CD4-positive, alpha-beta T cell treated with Interleukin-17A for 1 hour (primary cell): Measurements from ENCODE around the gene KIF2A.

Source experiments
- DNase-seq: peaks from one replicate; pipeline ENCODE4 v3.0.0-alpha.2; 2020

The KIF2A gene

DNA sequence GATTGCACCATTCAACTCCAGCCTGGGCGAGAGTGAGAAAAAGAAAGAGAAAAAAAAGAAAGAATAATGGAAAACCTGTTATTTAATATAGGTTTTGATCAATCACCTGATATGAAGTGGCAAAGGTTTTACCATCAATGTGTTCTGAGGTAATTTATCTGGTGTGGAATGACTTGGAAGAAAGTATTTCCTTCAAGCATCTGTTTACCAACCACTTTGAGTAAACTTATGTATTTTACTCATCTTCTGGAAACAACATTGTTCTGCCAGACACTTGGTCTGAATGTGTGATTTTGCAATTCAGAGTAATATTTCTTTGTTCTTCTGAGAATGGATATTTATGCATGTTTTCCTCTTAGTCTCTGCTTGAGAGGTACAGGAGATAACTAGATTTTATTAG lies 24.3 kb downstream of the KIF2A start:
- DNase-seq = no peak

DNA sequence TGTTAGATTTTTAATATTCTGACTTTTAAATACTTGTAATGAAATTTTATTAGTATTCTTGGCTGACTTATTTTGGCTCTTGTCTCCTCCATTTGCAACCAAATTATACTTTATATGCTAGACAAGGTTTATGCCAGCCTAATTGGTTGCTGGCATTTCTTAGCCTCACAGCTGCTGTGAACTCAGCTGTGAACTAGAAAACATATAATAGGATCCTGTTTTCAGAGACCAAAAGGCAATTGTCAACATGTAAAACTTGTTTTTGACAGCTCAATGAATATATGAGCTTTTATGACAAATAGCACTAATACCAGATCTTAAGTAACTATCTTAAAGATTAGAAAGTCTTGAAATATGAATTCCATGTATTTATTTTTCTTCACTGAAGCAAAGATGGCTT lies 25.9 kb downstream of the KIF2A start:
- DNase-seq = no peak

DNA sequence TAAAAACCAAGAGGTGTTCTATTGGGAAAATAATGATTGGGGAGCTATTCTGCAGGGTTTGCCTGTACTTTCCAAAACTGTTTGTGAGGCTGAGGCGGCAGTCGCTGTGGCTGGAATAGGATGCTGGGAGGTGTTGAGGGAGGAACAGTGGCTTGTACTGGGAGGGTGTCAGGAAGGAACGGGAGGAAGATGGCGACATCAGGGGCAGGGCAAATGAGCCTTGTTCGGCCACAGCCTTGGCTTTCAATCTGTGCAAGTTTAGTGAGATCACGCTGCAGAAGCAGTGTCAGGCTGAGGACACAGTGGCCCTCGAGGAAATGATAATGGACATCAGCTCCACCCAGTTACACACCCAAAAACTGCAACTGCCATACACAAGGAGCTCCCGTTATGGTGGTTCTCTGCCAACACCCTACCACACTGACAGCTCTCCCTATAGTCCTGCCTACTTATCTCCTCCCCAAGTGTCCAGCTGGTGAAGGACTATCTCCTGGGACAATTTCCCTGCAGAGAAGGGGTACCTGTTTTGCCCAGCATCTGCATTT lies 27.3 kb downstream of the KIF2A start:
- DNase-seq = no peak

DNA sequence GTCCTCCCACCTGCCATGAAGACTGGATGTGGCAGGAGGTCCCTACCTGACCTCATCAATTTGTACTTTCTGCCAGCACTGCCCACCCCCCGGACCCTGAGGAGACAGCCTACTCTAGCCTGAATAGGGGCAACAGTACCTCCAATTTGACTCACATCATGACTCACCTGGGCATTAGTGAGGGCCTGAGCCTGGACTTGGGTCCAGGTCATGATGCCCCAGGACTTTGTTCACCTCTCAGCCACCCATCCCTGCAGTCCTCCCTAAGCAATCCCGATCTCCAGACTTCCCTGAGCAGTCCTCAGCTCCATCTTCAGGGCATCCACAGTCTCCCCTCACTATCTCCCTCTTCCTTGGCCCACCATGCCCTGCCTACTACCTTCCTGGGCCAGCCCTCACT lies 28.1 kb downstream of the KIF2A start:
- DNase-seq = no peak

DNA sequence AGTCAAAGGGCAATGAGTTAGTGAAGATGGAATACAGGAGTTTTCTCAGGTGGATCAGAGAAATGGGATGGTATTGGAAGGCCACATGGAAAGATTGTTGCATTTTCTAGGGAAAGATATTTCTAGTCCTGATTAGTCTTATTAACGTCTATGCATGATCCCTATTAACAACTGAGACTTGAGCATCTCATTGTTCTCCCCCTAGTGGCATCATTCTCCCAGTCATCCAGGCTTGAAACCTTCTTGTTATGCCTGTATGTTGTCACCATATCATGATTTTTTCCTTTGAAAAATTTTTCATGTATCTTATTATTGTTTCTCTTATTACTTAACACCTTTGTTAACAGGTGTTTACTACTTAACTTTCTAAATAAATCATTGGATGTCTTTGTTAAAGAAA lies 34.4 kb downstream of the KIF2A start:
- no peak for DNase-seq

DNA sequence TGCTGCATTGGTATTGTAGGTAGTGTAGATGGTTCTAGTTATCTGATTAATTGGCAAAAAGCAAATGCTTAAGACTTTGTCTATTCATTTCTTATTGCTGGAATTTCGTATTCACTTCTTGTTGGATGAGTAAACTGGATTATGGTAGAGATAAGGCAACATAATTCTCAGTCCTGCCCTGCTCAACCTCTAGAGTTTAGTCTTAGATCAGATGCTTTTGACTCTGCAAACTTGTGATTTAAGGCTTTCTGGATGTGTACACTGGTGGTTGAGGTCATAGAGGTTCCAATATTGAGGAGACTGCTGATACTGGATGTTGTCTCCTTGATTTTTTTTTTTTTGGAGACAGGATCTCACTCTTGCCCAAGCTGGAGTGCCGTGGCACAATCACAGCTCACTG lies 35.0 kb downstream of the KIF2A start:
- DNase-seq = no peak

DNA sequence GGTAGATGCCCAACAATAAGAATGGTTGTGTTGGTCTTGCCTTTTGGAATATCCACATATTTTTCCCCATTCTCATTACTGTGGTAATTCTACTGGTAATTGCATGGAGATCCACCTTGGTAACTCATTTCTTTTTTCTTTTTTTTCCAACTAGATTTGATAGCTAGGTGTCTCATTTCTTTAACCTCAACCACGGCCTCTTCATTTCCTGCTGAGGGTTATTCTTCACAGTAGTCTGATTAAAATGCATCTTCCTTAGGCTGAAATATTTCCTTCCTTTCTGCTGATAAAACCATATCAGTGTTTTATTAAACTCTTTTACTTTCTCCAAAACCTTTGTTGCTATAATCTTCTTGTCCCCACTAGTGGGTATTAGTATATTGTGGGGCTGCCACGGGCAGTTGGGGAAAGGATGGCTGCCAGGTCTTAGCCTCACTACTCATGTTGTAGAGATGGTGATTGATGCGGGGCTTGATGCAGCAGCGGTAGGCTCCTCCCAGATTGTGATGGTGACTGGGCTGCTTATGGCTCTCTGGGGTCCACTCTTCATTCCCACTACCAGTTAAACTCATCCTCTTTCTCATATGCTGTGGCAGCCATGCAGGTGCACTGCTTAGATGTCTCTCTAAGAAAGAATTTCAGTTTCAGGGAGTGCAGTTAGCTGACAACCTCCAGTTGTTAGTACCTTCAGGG lies 35.9 kb downstream of the KIF2A start:
- DNase-seq = peak; percentile 29

DNA sequence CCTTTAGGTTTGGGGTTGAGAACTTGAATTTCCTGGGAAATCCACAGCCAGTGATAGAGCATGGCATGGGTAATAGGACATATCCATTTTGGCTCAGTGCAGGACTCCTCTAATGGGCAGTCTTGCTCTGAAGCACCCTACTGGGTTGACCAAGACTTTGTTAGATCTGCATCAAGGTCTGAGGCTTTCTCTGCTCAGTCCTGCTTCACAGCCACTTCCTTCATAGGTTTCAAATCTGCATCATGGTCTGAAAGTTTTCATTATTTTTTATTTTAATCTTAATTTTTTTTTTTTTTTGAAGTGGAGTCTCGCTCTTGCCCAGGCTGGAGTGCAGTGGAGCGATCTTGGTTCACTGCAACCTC lies 36.5 kb downstream of the KIF2A start:
- DNase-seq = no peak

DNA sequence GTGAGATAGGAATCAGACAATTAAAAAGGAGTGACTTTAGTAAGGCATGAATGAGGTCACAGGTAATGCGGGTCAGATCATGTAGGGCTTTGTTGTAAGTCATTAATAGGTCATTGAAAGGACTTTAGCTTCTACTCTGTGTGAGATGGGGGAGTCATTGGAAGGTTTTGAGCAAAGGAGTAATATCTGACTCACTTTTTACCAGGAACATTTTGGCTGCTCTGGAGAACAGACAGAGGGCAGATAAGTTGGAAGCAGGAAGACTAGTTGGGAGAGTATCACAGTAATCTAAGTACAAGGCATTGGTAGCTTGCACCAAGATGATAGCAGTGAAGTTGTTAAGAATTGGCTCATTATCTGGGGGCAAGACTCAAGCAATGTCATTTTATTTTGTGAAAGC lies 37.4 kb downstream of the KIF2A start:
- DNase-seq = no peak

DNA sequence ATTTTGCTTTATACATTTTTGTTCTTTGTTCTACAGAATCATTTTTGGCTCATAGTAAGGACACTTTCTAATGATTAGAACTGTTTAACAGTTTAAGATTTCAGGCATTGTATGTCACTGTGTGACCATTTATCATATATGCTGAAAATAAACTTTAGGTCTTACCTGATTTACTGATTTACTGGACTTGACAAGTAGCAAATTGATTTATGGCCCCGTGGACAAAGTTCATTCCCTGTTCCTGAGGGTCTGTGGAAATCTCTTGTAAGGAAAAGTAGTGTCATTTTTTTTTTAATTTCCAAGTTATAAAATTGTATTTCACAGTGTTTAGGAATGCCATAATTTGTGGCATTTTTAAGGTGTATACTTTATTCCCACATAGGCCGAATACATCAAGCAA lies 40.7 kb downstream of the KIF2A start:
- DNase-seq = no peak

DNA sequence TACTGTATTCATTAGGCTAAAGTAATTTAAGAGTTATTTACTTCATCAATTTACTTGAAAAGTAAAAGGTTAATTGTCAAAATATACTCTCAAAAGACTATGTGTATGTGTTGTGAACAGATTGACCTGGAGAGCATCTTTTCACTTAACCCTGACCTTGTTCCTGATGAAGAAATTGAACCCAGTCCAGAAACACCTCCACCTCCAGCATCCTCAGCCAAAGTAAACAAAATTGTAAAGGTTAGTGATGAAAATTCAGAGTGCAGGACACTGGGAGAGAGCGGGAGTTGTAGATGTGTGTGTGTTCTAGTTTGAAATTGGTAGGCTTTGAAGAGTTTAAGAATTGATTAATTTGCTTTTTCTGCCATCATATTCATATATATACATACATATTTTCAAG lies 41.9 kb downstream of the KIF2A start:
- DNase-seq = no peak

DNA sequence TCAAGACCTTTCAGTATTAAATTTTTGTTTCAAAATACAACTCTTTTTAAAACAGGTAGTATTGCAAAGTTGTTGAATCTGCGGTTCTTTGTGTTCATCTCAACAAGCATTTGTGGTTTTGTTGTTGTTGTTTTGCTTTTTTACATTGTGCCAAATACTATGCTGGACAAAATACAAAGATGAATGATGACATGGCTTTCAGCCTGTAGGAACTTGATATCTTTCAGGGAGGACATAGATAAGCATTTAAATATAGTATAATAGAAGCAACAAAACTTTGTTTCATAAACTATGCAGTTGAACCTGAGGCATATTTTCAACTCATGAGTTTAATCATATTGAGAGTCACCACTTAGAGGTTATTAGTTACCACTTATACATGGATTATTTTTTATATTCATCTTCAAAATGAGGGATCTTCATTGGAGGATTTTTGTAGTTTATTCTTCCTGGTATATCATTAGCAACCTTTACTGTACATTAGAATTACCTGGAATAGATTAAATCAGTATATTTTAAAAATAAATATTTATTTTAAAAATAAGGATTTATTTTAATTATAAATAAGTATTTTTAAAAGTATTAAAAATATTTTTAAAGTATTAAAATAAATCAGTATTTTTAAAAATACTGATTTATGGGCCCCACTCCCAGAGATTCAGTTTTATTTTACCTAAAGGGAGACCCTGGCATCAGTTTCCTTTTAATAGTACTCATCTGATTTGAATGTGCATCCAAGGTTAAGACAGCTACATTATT lies 42.9 kb downstream of the KIF2A start:
- DNase-seq = no peak

DNA sequence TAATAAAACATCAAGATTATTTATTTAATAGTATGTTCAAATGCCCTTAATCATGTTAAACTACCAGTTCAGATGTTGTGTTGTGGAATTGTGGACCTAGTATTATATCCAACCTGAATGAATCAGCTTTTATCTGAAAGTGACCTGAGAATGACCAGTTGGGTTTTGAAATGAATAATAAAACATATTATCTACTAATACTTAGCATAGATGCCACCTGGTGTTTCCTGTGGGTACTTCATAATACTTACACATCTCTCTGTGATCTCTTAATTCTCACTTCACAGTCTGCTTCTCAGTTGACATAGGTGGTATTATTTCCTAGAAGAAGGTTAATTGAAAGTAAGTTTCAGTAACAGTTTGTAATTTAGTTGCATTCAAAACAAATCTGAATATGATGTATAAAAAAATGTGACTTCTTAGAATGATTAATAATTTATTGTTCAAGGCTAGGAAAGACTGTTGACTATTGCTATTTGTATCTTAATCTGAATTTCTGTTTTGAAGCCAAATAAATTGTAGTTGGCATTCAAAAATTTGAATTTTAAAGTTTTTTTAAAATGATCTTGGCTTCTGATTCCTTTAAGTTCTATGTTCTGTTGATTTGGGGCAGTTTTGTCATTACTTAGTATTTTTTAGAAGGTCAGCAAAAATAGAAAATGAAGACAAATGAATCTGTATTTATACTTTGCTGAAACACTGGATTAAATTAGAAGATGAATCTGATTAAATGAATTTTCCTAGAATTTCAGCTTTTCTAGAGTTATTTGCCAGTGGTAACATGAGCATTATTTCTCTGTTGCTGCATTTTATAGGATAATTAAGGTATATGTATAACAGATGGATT lies 48.2 kb downstream of the KIF2A start:
- peak; percentile 73 for DNase-seq

DNA sequence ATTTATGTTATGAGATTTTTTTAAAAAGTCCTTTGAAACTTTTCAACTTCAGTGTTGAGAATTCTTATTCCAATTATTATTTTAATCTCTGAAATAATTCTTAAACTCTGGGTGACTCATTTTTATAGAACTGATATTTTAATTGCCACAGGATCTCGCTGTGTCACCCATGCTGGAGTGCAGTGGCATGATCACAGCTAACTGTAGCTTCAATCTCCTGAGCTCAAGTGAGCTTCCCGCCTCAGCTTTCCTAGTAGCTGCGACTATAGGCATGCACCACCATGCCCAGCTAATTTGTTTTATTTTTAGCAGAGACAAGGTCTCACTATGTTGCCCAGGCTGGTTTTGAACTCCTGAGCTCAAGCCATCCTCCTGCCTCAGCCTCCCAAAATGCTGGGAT lies 56.7 kb downstream of the KIF2A start:
- DNase-seq = no peak

DNA sequence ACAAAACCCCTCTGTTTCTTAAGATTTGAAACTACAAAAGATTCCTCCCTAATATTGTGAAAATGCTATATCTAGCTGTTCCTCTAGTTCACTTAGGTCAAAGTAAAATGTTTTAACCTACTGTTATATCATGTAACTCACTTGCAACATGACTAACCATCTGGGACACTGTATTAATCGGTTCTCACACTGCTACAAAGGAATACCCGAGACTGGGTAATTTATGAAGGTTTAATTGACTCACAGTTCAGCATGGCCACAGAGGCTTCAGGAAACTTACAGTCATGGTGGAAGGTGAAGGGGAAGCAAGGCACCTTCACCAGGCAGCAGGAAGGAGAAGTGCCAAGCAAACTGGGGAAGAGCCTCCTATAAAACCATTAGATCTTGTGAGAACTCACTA lies 63.0 kb downstream of the KIF2A start:
- DNase-seq = no peak

DNA sequence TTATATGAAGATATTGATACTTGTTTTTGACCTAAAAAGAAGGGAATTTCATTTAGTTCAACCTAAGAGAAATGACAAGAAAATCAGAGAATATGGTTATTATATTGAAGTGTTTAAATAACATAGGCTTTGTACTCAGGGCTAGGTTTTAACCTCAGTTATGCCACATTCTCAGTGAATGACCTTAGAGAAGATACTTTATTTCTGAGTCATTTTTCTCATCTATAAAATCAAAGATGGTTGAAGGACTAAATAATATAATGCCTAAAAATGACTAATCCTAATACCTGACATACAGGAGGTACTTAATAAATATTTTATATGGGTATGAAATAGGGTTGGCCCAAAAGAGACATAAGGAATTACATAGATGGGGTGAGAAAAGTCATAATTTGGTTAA lies 65.4 kb downstream of the KIF2A start:
- no peak for DNase-seq

DNA sequence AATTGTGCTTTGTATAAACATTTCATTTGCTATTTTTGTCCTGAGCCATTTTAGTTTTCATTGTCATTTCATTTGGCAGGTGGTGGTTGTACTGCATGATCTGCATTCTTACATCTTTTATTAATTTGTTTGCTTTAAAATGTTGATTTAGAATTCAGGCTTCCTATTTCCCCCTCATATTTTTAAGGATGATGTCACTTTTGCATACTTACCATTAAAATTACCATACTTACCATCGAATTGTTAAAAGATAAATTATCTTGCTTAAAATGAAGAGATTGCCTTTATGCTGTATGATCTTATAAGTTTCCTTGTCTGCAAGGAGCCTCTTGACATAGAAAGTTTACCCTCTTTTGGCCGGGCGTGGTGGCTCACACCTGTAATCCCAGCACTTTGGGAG lies 66.6 kb downstream of the KIF2A start:
- no peak for DNase-seq

DNA sequence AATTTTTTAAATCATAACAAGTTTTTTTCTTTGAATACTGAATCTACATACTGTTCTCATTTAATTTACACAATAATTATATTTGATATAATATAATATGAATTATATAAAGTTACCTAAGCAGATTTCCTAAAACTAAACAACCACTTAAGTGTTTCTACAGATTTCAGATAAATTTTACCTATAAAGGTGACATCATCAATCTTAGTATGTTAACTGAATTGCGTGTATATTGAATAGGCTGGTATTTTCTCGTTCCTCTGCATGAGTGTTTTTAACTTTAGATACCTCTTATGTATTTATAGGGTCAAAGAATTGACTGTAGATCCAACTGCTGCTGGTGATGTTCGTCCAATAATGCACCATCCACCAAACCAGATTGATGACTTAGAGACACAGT lies 67.4 kb downstream of the KIF2A start:
- no peak for DNase-seq

DNA sequence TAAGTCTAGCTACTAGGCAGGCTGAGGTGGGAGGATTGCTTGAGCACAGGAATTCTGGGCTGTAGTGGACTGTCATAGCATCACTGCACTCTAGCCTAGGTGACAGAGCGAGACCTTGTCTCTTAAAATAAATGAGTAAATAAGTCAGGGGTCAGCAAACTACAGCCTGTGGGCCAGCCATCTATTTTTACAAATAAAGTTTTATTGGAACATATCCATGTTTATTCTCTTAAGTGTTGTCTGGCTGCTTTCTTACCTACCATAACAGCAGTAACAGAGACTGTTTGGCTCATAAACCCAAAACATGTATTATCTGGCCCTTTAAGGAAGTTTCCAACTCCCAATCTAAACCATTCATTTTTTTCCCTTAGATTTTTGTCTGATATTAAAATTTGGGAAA lies 68.1 kb downstream of the KIF2A start:
- no peak for DNase-seq

DNA sequence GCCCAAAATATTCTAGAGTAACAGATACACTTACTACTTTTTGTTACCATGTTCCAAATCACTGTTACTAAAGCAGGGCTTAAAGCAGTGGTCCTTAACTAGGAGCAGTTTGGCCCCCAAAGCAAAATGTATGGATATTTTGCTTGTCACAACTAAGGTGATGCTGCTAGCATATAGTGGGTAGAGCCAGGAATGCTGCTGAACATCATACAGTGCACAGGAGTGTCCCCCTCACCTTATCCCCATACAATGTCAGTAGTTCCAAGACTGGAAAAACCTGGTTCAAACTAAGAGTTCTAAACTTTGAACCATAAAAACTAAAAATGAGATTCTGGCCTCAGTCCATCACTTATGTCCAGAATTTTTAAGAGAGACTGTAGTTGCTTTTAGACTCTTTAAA lies 69.6 kb downstream of the KIF2A start:
- no peak for DNase-seq

DNA sequence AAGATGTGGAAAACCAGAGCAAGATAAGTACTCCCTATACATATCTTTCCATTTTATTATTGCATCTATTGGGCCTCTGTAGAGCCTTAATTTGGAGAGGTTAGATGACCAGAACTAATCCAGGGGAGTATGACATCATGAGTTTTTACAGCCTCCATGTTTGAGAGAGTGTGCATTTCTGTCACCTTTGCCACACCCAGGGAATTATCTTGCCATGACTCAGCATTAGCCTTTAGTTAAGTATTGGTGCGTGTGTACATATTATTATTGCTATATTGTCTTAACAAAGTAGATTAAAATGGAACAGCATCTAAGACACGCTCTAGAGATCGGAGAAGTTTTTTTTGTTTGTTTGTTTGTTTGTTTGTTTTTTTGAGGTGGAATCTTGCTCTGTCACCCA lies 70.1 kb downstream of the KIF2A start:
- DNase-seq = no peak

DNA sequence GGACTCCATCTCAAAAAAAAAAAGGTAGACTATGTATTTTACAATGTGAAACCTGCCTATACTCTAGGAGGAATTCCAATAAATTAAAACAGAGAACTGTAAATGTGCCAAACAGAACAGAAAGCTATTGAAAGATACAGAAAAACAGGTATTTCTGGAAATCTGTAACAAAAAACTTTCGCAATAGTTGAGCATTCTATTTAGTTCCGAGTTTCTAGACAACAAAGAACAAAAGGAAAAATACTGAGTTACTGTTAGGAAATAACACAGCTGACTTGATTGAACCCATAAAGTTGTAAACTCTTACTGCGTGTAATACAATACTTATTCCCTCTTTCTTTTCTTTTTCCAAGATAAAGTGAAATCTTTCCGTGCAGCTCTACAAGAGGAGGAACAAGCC lies 79.1 kb downstream of the KIF2A start:
- DNase-seq = no peak

DNA sequence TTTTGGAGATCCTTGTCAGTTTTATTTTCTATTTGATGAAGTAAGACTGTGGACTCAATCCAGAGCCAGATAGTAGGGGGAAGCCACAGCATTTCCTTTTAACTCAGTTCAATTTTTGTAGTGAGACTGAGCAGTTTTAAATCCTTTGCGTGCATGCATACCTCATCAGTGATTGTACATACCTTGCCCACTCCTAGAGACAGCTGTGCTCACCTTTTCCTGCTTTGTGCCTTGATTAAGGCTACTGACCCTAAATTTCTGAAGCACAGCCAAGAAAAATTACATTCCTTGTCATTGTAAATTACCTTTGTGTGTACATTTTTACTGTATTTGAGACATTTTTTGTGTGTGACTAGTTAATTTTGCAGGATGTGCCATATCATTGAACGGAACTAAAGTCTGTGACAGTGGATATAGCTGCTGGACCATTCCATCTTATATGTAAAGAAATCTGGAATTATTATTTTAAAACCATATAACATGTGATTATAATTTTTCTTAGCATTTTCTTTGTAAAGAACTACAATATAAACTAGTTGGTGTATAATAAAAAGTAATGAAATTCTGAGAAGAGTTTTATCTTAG lies 79.9 kb downstream of the KIF2A start:
- DNase-seq = no peak
